ENCODE results near the gene SERTAD3.
"Not testable (repeated sequence)": the region's sequence is repeated elsewhere in the genome, so short reads cannot be mapped to it uniquely, and the experiment has no call there.

SERTAD3 gene, protein sequence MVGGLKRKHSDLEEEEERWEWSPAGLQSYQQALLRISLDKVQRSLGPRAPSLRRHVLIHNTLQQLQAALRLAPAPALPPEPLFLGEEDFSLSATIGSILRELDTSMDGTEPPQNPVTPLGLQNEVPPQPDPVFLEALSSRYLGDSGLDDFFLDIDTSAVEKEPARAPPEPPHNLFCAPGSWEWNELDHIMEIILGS
- 6.2 to 36.7 (median 23.1) reads per million in 18 experiments for total RNA-seq

DNA sequence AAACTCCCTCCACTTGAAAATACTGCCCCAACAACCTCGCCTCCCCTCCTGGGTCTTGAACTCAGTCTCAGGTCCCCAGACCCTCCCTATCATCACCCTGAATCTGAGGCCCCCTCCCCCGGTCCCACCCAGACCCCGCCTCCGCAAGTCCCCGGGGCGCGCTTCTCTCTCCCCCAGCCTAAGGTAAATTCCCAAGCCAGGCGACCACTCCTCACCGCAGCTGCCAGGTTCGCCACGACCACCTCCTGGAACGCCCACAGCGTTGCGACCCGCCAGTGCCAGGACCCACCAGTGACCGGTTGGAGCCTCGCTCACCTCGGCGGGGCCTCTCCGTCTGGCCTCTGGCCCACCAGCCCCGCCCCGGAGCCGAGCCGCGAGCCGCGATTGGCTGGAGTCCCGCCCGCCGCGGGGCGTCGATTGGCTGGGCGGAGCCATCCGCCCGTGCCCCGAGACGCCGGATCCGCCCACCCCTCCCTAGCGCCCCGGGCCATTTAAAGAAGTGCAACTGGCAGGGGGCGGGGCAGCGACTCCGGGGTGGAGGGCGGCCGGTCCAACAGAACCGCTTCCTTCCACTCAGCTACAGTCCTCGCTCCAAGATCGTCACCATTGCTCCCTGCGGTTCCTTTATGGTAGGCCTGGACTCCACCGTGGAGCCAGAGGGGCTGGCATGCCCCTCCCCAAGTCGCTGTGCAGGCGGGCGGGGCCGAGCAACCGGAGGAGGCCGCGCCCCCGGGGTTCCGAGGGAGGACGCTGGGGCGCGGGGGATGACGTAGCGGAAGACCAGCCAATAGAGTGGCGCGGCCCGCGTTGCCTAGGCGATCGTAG is at the start of gene SERTAD3:
Gene SERTAD3, minus strand, starts transcription at position 336 of the 825 bp plus-strand sequence. CDS start 2,255 bp downstream, outside the sequence.
- peak; percentile 96 to 98 for DNase-seq

DNA sequence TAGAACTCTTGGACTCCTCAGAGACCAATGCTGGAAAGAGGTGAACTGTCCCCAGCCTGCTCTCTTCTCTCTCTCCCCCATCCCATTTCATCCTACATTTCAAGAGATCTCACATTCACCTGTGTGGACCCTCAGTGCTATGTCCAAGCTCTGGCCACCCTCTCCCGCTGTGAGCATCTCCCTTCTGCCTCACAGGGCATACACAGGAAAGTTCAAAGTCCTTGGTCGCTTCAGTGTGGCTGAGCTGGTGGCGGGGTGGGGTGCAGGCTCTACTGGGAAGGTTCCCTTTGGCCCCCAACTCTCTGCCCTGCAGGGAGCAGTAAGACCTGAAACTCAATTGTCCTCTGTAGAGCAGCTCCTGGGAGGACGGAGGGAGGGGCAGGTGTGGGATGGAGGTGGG is 49.6 kb upstream of the SERTAD3 start:
- no peak for DNase-seq

DNA sequence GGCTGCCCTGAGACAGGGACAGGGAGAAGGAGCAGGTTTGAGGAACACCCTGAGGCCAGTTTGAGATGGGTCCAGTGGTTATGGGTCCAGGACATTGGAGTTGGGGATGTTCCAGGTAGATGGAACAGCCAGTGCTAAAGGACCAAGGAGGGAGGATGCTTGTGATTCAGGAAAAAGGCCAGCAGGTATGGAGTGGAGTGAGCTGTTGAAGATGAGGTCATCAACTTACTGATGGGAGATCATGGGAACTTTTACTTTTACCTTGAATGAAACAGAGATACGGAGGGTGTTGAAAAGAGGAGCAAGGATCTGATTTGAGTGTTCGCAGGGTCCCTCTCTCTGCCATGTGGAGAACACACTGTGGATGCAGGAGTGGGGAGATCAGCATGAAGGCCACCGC is 48.1 kb upstream of the SERTAD3 start:
- no peak for DNase-seq

DNA sequence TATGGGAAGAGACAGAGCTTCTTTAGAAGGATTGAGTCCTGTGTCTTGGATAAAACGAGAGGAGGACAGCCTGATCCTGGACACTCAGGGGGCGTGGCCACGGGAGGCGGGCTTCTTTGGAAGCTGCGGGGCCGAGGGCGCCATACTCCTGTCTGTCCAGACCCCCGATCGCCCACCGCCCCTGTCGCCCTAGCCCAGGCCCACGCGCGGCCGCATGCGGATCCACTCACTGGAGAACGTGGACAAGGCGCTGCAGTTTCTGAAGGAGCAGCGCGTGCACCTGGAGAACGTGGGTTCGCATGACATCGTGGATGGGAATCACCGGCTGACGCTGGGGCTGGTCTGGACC is 45.7 kb upstream of the SERTAD3 start:
- no peak for DNase-seq

DNA sequence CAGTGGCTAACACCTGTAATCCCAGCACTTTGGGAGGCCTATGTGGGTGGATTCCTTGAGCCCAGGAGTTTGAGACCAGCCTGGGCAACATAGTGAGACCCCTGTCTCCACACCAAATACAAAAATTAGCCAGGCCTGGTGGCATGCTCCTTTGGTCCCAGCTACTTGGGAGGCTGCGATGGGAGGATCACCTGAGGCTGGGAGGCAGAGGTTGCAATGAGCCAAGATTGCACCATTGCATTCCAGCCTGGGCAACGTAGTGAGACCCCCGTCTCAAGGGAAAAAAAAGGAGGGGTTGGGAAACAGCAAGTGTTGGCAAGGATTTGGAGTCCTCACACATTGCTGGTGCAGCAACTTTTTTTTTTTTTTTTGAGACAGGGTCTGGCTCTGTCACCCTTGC is 41.9 kb upstream of the SERTAD3 start:
- no peak for DNase-seq

DNA sequence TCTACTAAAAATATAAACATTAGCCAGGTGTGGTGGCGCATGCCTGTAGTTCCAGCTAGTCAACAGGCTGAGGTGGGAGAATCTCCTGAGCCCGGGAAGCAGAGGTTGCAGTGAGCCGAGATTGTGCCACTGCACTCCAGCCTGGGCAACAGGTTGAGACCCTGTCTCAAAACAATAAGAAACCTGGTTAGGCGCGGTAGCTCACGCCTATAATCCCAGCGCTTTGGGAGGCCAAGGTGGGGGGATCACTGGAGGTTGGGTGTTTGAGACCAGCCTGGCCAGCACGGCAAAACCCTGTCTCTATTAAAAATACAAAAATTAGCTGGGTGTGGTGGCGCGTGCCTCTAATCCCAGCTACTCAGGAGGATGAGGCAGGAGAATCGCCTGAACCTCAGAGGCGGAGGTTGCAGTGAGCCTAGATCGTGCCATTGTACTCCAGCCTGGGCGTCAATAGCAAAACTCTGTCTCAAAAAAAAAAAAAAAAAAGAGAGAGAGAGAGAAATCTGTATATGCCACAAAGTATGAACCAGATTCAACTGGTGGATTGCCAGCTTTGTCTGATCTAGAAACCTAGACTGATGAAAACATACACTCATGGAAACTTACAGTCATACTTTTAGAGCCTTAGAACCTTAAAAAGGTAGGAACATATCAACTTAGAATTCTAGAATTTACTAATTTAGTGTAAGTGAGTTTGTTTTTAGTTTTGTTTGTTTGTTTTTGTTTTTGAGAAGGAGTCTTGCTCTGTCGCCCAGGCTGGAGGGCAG is 31.9 kb upstream of the SERTAD3 start:
- DNase-seq: not testable (repeated sequence)

DNA sequence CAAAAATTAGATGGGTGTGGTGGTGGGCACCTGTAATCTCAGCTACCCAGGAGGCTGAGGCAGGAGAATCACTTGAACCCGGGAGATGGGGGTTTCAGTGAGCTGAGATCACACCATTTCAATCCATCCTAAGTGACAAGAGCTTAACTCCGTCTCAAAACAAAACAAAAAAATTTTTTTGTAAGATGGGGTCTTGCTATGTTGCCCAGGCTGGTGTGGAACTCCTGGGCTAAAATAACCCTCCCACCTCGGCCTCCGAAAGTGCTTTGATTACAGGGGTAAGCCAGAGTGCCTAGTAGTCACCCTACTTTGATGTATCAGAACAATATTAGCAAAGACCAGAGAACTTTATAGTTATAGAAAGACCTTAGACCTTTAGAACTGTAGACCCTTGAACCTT is 30.6 kb upstream of the SERTAD3 start:
- no peak for DNase-seq

DNA sequence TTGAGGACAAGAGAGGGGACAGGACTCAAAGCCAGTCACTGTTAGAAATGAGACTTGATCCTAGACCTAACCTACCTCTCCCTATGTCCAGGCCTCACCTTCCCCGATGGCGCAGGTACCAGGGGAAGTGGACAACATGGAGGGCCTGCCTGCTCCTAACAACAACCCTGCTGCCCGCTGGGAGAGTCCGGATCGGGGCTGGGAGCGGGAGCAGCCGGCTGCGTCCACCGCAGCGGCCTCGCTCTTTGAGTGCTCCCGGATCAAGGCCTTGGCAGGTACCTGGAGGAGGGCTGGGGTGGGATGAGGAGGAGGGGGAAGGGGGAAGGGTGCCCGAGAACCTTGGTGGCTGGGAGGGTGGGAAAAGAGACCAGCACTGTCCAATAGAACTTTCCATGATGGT is 28.4 kb upstream of the SERTAD3 start:
- no peak for DNase-seq

DNA sequence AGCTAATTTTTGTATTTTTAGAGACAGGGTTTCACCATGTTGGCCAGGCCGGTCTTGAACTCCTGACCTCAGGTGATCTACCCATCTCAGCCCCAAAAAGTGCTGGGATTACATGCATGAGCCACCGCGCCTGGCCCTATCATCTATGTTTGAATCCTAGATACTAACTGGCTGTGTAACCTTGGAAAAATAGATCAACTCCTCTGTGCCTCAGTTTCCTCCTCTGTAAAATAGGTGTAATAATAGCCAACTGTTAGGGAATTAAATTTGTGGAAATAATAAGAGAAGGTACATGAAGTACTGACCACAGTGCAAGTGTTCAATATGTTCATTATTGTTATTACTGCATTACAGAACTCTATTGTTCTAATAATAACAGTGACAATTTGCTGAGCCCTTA is 27.0 kb upstream of the SERTAD3 start:
- no peak for DNase-seq

DNA sequence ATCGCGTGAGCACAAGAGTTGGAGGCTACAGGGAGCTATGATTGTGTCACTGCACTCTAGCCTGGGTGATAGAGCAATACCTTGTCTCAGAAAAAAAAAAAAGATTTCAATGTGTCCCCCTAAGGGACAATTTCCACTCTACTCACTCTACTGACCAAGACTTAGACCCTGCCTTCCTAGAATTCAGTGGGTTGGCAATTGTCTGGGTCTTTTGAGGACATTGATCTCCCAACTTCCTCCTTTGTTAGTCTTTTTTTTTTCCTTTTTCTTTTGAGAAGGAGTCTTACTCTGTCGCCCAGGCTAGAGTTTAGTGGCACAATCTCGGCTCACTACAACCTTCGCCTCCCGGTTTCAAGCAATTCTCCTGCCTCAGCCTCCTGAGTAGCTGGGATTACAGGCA is 24.9 kb upstream of the SERTAD3 start:
- peak; percentile 26 to 30 for DNase-seq

DNA sequence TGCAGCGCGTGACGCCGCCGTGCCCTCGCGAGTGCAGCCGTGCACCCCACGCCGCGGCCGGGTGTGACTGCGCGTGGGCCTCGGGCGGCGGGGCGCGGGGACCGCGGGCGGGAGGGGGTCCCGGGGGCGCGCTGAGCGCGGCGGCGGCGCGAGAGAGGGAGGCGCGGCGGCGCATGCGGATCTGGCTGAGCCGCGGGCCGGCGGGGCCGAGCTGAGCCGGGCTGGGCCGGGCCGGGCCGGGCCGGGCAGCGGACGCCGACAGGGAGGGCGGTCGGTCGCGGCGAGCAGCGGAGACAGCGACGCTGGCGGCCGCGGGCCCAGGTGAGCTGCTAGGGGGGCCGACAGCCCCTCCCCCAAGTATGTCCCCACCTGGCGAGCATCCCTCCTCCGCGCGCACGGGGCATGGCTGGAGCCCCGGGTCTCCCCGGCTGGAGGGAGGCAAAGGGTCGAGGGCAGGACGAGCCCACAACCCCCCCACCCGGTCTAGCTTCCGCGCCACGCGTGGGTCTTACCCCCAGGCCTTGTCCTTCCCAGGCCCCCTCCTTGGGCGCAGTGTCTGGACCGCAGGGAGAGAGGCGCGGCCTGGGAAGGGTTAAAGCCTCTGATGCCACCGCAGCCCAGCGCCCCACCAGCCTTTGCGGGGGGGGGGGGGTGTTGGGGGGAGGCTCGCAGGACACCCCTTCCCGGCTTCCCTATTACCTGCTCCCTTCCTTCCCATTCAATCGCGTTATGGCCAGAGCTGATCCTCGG is 23.0 kb upstream of the SERTAD3 start, which contains the start of gene SPTBN4:
Gene SPTBN4, plus strand, starts transcription at position 17 of the 750 bp plus-strand sequence. CDS start 5,621 bp downstream, outside the sequence.
- DNase-seq: no peak

DNA sequence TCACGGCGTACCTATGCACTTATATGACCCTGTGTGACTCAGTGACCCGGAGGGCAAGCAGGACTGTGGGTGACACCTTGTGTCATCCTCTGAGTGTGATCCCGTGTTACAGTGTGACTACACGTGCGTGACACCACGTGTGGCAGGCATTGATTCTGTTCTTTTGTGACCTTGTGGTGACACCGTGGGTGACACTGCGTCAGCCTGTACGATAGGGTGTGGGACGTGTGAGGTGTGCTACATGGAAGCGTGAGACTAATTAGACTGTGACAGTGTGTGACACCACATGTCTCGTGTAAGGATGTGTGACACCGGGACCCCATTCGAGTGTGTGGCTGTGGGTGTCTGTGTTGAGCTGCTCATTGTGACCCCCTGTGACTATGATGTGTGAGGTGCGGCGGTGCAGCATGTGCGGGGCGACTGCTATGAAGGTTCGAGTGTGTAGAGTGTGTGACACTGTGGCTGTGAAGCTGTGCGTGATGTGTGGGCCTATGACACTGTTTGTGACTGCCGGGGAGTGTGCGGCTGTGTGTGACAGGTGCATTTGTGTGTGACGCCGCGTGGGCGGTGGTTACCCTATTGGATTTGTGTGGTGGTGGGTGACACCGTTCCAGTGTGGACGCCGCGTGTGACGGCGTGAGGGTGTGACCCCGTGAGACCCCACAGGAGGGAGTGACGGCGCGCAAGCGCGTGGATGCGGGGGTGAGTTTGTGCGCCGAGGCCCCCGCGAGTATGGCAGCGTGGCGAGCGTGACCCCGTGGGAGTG is 22.3 kb upstream of the SERTAD3 start:
- DNase-seq: peak; percentile 79 to 84

DNA sequence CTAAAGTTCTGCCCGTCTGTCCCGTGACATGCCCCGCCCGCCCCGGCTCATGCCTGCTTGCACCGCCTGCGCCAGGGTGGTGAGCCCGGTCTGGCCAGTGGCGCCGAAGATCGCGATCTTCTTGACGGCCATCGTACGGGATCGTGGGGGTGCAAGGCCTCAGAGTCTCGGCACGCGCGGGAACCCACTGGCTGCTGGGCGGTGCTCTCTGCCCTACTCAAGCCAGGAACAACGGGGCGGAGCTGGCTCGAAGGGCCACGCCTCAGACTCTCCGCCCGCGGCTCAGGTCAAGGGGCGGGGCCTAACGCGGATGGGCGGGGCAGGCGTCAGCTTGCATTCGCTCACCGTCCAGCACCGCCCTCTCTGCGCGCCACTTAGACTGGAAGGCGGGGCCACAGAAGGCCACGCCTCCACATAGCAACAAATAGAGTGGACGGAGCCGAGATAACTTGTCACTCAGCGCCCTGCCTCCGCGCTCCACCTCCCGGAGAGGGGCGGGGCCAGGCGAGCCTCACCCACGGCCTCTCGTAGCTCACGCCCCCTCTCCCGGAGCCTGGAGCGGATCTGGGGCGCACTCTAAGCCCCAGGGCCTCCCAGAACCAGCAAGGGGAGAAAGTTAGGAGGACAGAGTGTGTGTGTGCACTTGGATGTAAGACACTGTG is 21.6 kb upstream of the SERTAD3 start, which contains the start of gene BLVRB:
Gene BLVRB, minus strand, starts transcription at position 189 of the 662 bp plus-strand sequence. Its CDS starts 57 bp downstream, at position 132.
- DNase-seq: peak; percentile 100

DNA sequence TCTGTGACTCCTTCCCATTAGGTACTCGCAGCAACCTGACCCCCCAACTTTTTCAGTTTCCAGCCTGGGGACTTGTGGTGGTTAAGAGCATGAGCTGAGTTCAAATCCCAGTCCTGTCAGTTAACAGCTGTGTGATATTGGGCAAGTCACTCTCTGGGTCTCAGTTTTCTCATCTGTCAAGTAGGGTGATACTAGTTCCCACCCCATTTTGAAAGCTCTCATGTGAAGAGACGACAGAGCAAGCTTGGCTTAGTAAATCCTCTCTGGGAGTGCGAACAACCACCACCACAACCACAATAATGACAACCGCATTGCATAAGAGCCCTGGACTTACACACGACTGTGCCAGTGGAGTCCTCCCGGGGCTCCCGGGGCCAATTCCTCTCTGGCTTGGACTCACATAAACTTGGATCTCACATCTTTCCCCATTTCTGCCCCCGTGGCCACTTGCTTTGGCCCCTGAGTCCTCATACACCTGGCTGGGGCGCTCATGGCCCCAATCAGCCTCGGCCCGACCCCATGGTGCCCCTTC is 21.0 kb upstream of the SERTAD3 start:
- DNase-seq: peak; percentile 88 to 91

DNA sequence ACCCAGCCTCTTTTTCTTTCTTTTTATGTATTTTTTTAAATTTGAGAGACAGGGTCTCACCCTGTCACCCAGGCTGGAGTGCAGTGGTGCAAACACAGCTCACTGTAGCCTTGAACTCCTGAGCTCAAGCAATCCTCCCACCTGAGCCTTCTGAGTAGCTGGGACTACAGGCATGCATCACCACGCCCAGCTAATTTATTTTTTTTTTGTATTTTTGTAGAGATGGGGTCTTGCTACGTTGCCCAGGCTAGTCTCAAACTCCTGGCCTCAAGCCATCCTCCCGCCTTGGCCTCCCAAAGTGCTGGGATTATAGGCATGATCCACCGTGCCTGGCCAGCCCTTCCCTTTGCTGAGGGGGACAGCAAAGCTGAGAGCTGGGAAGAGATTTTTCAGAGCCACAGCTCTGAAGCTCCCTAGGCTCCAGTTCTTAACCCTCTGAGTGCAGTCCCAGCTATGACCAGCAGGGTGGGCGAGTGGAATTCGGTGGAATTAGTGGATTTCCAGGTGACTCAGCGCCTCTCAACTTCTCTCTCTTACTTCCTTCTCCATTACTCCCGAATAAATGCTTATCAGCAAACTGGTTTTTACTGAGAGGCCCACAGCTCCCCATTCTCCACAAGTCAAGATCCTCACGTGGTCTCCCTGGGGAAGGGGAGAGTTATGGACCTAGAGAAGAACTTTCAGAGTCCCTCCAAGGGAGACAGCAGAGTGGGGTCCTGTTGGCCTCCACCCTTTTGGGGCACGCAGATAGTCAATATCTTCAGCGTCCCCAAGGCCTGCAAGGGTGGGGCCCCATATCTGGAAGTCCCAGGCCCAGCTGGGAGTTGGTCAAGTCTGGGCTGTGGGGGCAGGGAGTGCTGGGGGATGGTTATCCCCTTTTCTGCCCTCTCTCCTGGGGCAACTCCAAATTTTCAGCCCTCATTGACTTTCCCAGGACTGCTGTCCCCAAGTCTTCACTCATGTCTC is 20.2 kb upstream of the SERTAD3 start:
- DNase-seq: peak; percentile 91 to 93

DNA sequence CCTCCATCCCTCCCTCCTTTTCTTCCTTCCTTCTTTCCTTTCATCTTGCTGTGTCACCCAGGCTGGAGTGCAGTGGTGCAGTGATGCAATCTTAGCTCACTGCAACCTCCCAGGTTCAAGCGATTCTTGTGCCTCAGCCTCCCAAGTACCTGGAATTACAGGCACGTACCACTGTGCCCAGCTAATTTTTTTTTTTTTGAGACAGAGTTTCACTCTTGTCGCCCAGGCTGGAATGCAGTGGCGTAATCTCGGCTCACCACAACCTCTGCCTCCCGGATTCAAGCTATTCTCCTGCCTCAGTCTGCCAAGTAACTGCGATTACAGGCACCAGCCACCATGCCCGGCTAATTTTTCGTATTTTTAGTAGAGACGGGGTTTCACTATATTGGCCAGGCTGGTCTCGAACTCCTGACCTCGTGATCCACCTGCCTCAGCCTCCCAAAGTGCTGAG is 19.5 kb upstream of the SERTAD3 start:
- DNase-seq: not testable (repeated sequence)

DNA sequence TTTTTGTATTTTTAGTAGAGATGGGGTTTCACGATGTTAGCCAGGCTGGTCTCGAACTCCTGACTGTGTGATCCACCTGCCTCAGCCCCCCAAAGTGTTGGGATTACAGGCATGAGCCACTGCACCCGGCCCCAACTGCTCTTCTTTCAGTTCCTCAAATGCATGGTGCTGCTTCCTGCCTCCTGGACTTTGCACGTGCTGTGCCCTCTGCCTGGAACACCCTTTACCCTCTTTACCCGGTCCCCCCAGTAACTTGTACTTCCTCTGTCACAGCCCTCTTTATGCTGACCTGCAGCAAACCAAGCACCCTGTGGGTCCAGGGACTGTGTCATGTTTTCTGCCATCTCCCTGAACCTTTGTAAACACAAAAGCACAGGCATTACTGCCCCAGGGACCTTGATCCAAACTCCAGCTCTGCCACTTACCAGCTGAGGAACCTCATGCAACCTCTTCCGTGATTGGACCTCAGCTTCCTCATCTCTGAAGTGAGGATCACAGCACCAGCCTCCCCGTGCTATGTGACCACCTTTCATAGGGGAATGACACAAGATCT is 17.6 kb upstream of the SERTAD3 start:
- DNase-seq: peak; percentile 81 to 82

DNA sequence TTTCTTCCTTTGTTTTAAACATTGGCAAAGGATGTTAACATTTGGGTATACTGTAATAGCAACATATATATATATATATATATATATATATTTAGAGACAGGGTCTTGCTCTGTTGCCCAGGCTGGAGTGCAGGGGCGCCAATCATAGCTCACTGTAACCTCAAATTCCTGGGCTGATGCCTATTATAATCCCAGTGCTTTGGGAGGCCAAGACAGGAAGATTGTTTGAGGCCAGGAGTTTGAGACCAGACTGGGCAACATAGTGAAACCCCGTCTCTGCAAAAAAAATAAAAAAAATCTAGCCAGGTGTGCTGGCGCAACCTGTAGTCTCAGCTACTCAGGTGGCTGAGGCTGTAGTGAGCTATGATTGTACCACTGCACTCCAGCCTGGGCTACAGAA is 16.1 kb upstream of the SERTAD3 start:
- no peak for DNase-seq

DNA sequence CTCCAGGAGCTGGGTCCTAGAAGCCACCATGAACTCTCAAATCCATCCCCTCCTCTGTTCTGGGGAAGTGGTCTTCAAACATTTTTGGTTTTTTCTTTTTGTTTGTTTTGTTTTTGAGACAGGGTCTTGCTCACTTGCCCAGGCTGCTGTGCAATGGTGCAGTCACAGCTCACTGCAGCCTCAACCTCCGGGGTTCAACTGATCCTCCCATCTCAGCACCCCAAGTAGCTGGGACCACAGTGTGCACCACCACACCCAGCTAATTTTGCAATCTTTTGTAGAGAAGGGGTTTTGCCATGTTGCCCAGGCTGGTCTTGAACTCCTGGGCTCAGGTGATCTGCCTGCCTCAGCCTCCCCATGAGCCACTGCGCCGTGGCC is 14.5 kb upstream of the SERTAD3 start:
- DNase-seq: no peak

Data from inflammatory macrophage (primary cell).